H1 (cell line): ENCODE data around the gene SEMA4D. TPM values are rescaled to one million over a fixed set of nuclear protein-coding genes. Genes with fewer than 3 reads are reported as not detected.

Experiments used
- CTCF ChIA-PET: fragments of 300-600 bp; sonication (Branson Sonifier 250); formaldehyde crosslinking; loops from one replicate; lab custom pipeline; 2021; ENCODE audit not compliant: partially characterized antibody; lab: Charles Lee
- POLR2A ChIA-PET: fragments of 300-600 bp; sonication (Branson Sonifier 250); formaldehyde crosslinking; loops from one replicate; lab custom pipeline; 2021; ENCODE audit warnings: inconsistent platforms; ENCODE audit not compliant: partially characterized antibody; lab: Charles Lee
- DNase-seq, 2 experiments: peaks; one replicate each; pipeline versions ENCODE4 v3.0.0 to v3.0.0-alpha.2; 2010 to 2022; ENCODE audit warnings: low spot score in 2 of 2, low read depth in 1 of 2, mixed read lengths in 1 of 2
- FAIRE-seq: peaks from 2 replicates; lab custom pipeline; 2011; peaks lifted over from hg19 to GRCh38; lab: Jason Lieb, UNC
- H2AFZ ChIP-seq: 2 replicates; pipeline ENCODE4 v1.8.1; 2012; ENCODE audit warnings: low read length, inconsistent platforms
- H2AK5ac ChIP-seq: 2 replicates; pipeline ENCODE4 v1.6.1; 2013; ENCODE audit warnings: low read depth, low read length
- H2BK120ac ChIP-seq: replicated peaks from 2 replicates; pipeline ENCODE3; 2013; ENCODE audit warnings: low read depth, low read length, inconsistent platforms
- H2BK12ac ChIP-seq: 2 replicates; pipeline ENCODE4 v1.6.1; 2013; ENCODE audit warnings: low read depth, low read length
- H2BK15ac ChIP-seq: 2 replicates; pipeline ENCODE4 v1.6.1; 2013; ENCODE audit warnings: low read length
- H2BK20ac ChIP-seq: 2 replicates; pipeline ENCODE4 v1.6.1; 2013; ENCODE audit warnings: low read length
- H2BK5ac ChIP-seq: 2 replicates; pipeline ENCODE4 v1.6.1; 2013; ENCODE audit warnings: low read depth, low read length
- H3K14ac ChIP-seq: 2 replicates; pipeline ENCODE4 v1.6.1; 2013; ENCODE audit warnings: inconsistent platforms; ENCODE audit not compliant: insufficient read length
- H3K18ac ChIP-seq: 2 replicates; pipeline ENCODE4 v1.6.1; 2013; ENCODE audit warnings: low read length; ENCODE audit errors: extremely low read depth
- H3K23ac ChIP-seq: 2 replicates; pipeline ENCODE4 v1.6.1; 2013; ENCODE audit warnings: inconsistent platforms; ENCODE audit not compliant: insufficient read length
- H3K23me2 ChIP-seq: 2 replicates; pipeline ENCODE4 v1.6.1; 2013; ENCODE audit warnings: low read depth, low read length
- H3K27ac ChIP-seq: 2 replicates; pipeline ENCODE4 v1.6.1; 2011; ENCODE audit warnings: low read depth, low read length, inconsistent platforms
- H3K27me3 ChIP-seq, 4 experiments: replicated peaks in 1 of 4; 1 replicate in 1 of 4; 2 replicates in 3 of 4; pipeline versions ENCODE4 v1.6.1 to v1.8.1; 2011 to 2013; ENCODE audit warnings: low read length in 3 of 4, mild to moderate bottlenecking in 3 of 4, inconsistent platforms in 2 of 4, mixed read lengths in 2 of 4, moderate library complexity in 1 of 4; ENCODE audit not compliant: control insufficient read depth in 3 of 4, insufficient read depth in 3 of 4; ENCODE audit errors: extremely low read depth in 1 of 4
- H3K36me3 ChIP-seq, 4 experiments: 2 replicates each; pipeline versions ENCODE4 v1.6.1 to v1.8.1; 2011 to 2013; ENCODE audit warnings: mild to moderate bottlenecking in 4 of 4, low read length in 3 of 4, moderate library complexity in 2 of 4, control low read depth in 1 of 4, inconsistent platforms in 1 of 4; ENCODE audit not compliant: insufficient read depth in 4 of 4, control insufficient read depth in 2 of 4
- H3K4ac ChIP-seq: replicated peaks from 2 replicates; pipeline ENCODE3; 2013; ENCODE audit warnings: low read length, low read depth, mixed read lengths, inconsistent platforms; ENCODE audit not compliant: insufficient read length
- H3K4me1 ChIP-seq, 4 experiments: replicated peaks in 1 of 4; 1 replicate in 1 of 4; 2 replicates in 3 of 4; pipeline versions ENCODE4 v1.6.1 to v1.8.1; 2011 to 2013; ENCODE audit warnings: low read length in 3 of 4, inconsistent platforms in 2 of 4, mixed read lengths in 1 of 4; ENCODE audit not compliant: insufficient read depth in 4 of 4, control insufficient read depth in 3 of 4
- H3K4me2 ChIP-seq, 2 experiments: 2 replicates each; pipeline versions ENCODE4 v1.6.1 to v1.8.1; 2011 to 2013; ENCODE audit warnings: low read depth in 2 of 2, low read length in 2 of 2, control low read depth in 1 of 2, inconsistent platforms in 1 of 2, mild to moderate bottlenecking in 1 of 2; ENCODE audit not compliant: insufficient read depth in 1 of 2
- H3K4me3 ChIP-seq, 4 experiments: fragments of 200-600, 300-600 bp in 1 of 4; sonication (generic), shearing (Covaris generic), sonication (Bioruptor Twin) in 1 of 4; 2 replicates each; pipeline versions ENCODE4 v1.5.1 to v1.8.1; 2011 to 2016; ENCODE audit warnings: low read length in 4 of 4, low read depth in 3 of 4, control low read depth in 2 of 4, inconsistent platforms in 2 of 4, mild to moderate bottlenecking in 2 of 4, mixed read lengths in 1 of 4, moderate library complexity in 1 of 4; ENCODE audit not compliant: insufficient read depth in 2 of 4; ENCODE audit errors: extremely low read depth in 1 of 4
- H3K56ac ChIP-seq: replicated peaks from 2 replicates; pipeline ENCODE3; 2013; ENCODE audit warnings: low read depth, mild to moderate bottlenecking, mixed read lengths, low read length, inconsistent platforms; ENCODE audit not compliant: insufficient read length
- H3K79me1 ChIP-seq: 2 replicates; pipeline ENCODE4 v1.6.1; 2013; ENCODE audit warnings: low read depth, low read length, control low read depth
- H3K79me2 ChIP-seq, 2 experiments: 2 replicates each; pipeline versions ENCODE4 v1.6.1 to v1.8.1; 2012 to 2013; ENCODE audit warnings: low read length in 2 of 2, mild to moderate bottlenecking in 2 of 2, inconsistent platforms in 1 of 2; ENCODE audit not compliant: insufficient read depth in 2 of 2, control insufficient read depth in 1 of 2
- H3K9ac ChIP-seq, 4 experiments: replicated peaks in 1 of 4; 1 replicate in 1 of 4; 2 replicates in 3 of 4; pipeline versions ENCODE4 v1.6.1 to v1.8.1; 2011 to 2013; ENCODE audit warnings: low read depth in 3 of 4, low read length in 3 of 4, control low read depth in 2 of 4, mild to moderate bottlenecking in 2 of 4, moderate library complexity in 2 of 4, inconsistent platforms in 1 of 4; ENCODE audit errors: extremely low read depth in 1 of 4
- H3K9me3 ChIP-seq, 2 experiments: 2 replicates each; pipeline versions ENCODE4 v1.6.1 to v1.8.1; 2012 to 2013; ENCODE audit warnings: mild to moderate bottlenecking in 2 of 2, moderate library complexity in 2 of 2, control low read depth in 1 of 2, inconsistent platforms in 1 of 2, low read depth in 1 of 2, low read length in 1 of 2, mixed read lengths in 1 of 2; ENCODE audit not compliant: insufficient read depth in 2 of 2
- H4K20me1 ChIP-seq, 2 experiments: replicated peaks in 1 of 2; 2 replicates each; pipeline versions ENCODE3 to v1.8.1; 2011 to 2013; ENCODE audit warnings: inconsistent platforms in 2 of 2, low read length in 2 of 2, mild to moderate bottlenecking in 1 of 2; ENCODE audit not compliant: insufficient read depth in 2 of 2, control insufficient read depth in 1 of 2
- H4K5ac ChIP-seq: 2 replicates; pipeline ENCODE4 v1.6.1; 2013; ENCODE audit warnings: low read length, low read depth, mixed read lengths, inconsistent platforms; ENCODE audit not compliant: insufficient read length
- H4K8ac ChIP-seq: 2 replicates; pipeline ENCODE4 v1.8.0; 2013; ENCODE audit warnings: mild to moderate bottlenecking, moderate library complexity, low read length, inconsistent platforms; ENCODE audit not compliant: insufficient read depth; ENCODE audit errors: extremely low read depth
- H4K91ac ChIP-seq: replicated peaks from 2 replicates; pipeline ENCODE3; 2013; ENCODE audit warnings: low read length, mixed read lengths, inconsistent platforms; ENCODE audit not compliant: insufficient read length
- CBX8 ChIP-seq: fragments of 300-800, 300-1000 bp; sonication (generic); IDR thresholded peaks from 2 replicates; pipeline ENCODE4 v1.7.1; 2016; ENCODE audit warnings: low read depth, low read length, borderline replicate concordance
- CTBP2 ChIP-seq: IDR thresholded peaks from 2 replicates; pipeline ENCODE4 v1.7.0; 2011; ENCODE audit warnings: borderline replicate concordance, mild to moderate bottlenecking, moderate library complexity, mixed read lengths, low read length; ENCODE audit not compliant: insufficient read depth, insufficient read length
- EZH2 ChIP-seq: fragments of 200-600 bp; sonication (generic); IDR thresholded peaks from 2 replicates; pipeline ENCODE4 v1.7.1; 2012; ENCODE audit warnings: low read depth, mild to moderate bottlenecking, moderate library complexity, low read length, inconsistent platforms; ENCODE audit not compliant: severe bottlenecking
- FOSL1 ChIP-seq: IDR thresholded peaks from 2 replicates; pipeline ENCODE4 v1.6.1; 2011; ENCODE audit warnings: mild to moderate bottlenecking, low read depth, low read length, moderate library complexity; ENCODE audit not compliant: insufficient read depth
- HDAC2 ChIP-seq, 2 experiments: fragments of 300-600 bp in 1 of 2; sonication (generic) in 1 of 2; IDR thresholded peaks; 2 replicates each; pipeline ENCODE4 v1.6.1; 2011 to 2012; ENCODE audit warnings: low read depth in 2 of 2, low read length in 2 of 2, mild to moderate bottlenecking in 2 of 2, moderate library complexity in 2 of 2, borderline replicate concordance in 1 of 2, inconsistent platforms in 1 of 2
- MAFK ChIP-seq: IDR thresholded peaks from 2 replicates; pipeline ENCODE4 v1.6.1; 2012; ENCODE audit warnings: low read depth, mild to moderate bottlenecking, improper control_type of control experiment, low read length
- RAD21 ChIP-seq, 2 experiments: IDR thresholded peaks in 1 of 2; conservative IDR thresholded peaks in 1 of 2; 2 replicates each; pipeline ENCODE4 v1.6.1; 2011; ENCODE audit warnings: low read depth in 2 of 2, low read length in 2 of 2, improper control_type of control experiment in 1 of 2, inconsistent platforms in 1 of 2, mild to moderate bottlenecking in 1 of 2, moderate library complexity in 1 of 2
- SP1 ChIP-seq: IDR thresholded peaks from 2 replicates; pipeline ENCODE4 v1.6.1; 2011; ENCODE audit warnings: low read depth, low read length
- SP2 ChIP-seq: IDR thresholded peaks from 2 replicates; pipeline ENCODE4 v1.6.1; 2012; ENCODE audit warnings: mild to moderate bottlenecking, low read length, inconsistent platforms
- SRF ChIP-seq: IDR thresholded peaks from 2 replicates; pipeline ENCODE4 v1.6.1; 2011; ENCODE audit warnings: mild to moderate bottlenecking, low read depth, low read length, moderate library complexity
- TEAD4 ChIP-seq: IDR thresholded peaks from 2 replicates; pipeline ENCODE4 v1.6.1; 2012; ENCODE audit warnings: low read depth, low read length, inconsistent platforms, mixed read lengths
- YY1 ChIP-seq: IDR thresholded peaks from 2 replicates; pipeline ENCODE4 v1.6.1; 2011; ENCODE audit warnings: low read depth, mild to moderate bottlenecking, low read length
- WGBS, 2 experiments: shearing (Covaris generic) in 1 of 2; methylation state at CpG; one replicate each; pipeline versions ENCODE4 v1.1.6 to v1.1.7; 2013 to 2015; ENCODE audit warnings: low lambda C conversion rate in 2 of 2, mixed read lengths in 2 of 2, inconsistent platforms in 1 of 2, low coverage in 1 of 2, missing lambda C conversion rate in 1 of 2; ENCODE audit not compliant: insufficient replicate concordance in 2 of 2, insufficient coverage in 1 of 2, insufficient read length in 1 of 2; ENCODE audit errors: extremely low coverage in 1 of 2, missing lambda C conversion rate in 1 of 2; 5-methylcytosine and 5-hydroxymethylcytosine counted together
- polyA plus RNA-seq, 7 experiments: library from polyadenylated mRNA; depleted of rRNA in 3 of 7; stranded (reverse) in 5 of 7; unstranded in 2 of 7; fragments of >200 nt in 5 of 7; fragments of 200-250 nt in 2 of 7; gene quantifications; 1 replicate in 5 of 7; 2 replicates in 1 of 7; 4 replicates in 1 of 7; pipeline versions ENCODE4 v1.2.1 to v1.2.3, GENCODE V29; 2011 to 2013; ENCODE audit warnings: missing spikeins in 2 of 7, mixed read lengths in 2 of 7
- total RNA-seq: library from RNA; stranded (reverse); fragmentation: NEBNext Ultra II Directional; extraction: Animal tissue kit (Norgen Biotek cat#: 25700); gene quantifications from 2 replicates; pipeline ENCODE4 v1.2.1, GENCODE V29; 2021

The SEMA4D gene
- total and polyA plus RNA-seq, 2 of the 8 experiments (the other 6 are each of a cell fraction or from before 2014, with no cell fraction given): 21.0 to 70.4 TPM

DNA sequence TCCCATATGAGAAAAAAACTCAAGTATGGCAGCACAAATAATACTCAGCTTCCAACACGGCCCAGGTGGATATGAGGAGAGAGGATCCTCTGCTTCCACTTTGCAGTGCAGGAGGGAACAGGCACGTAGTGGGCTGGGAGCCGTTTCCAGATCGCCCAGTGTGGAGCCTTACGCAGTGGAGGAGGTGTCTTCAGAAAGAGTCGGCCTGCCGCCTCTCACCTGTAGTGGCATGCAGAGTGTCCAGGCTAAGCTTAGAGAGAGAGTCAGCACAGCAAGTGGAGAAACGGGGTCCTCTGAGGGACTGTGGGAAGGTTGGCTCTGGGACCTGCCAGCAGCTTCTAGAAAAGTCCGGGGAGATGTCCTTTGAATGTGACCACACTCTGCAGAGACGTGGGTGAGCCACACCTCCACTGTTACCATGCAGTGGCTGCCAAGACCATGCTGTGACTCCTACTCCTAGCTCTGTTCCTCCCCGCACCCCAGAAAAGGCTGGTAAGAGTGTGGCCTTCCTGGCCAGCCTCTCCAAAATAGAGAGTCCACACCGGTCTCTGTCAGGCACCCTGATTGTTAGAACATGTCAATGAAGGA is 3.5 kb upstream of the SEMA4D start:
- ChIA-PET CTCF (interaction anchor here (0.6 to 2.1 kb wide), 6 partner anchors 8 to 76 kb away, joined by 3 to 6 read pairs (median 4); no protein-coding TSS in a partner anchor), POLR2A (interaction anchor here (1.8 kb wide), 1 partner anchor 56 kb away, joined by 4 read pairs; no protein-coding TSS in a partner anchor)
- no peak overlapping the region for H4K8ac ChIP-seq
- no peak overlapping the region for H2BK12ac ChIP-seq
- H2AK5ac ChIP-seq: no peak overlapping the region
- H3K56ac ChIP-seq: no peak overlapping the region
- peaks cover 0 to 17% (median 11%) of the 10 kb centered on the region in 4 experiments; a peak in 6 of 7 replicates for H3K4me1 ChIP-seq
- H3K14ac ChIP-seq: no peak overlapping the region
- H3K18ac ChIP-seq: no peak overlapping the region
- peaks cover 3 to 8% of the 10 kb centered on the region in 2 experiments for H3K79me2 ChIP-seq
- H2BK5ac ChIP-seq: no peak overlapping the region
- no peaks in the 10 kb centered on the region for H3K36me3 ChIP-seq
- H3K4ac ChIP-seq: no peak overlapping the region
- no peak overlapping the region for H2BK15ac ChIP-seq
- no peak overlapping the region for H3K4me3 ChIP-seq
- H3K27ac ChIP-seq: no peak overlapping the region
- no peak for FAIRE-seq
- H2BK120ac ChIP-seq: no peak overlapping the region
- no peak overlapping the region for H4K91ac ChIP-seq
- H3K4me2 ChIP-seq: no peak overlapping the region
- WGBS, 2 experiments: 93% methylated on average over 12 of the region's 12 CpGs; no CpG with 5 or more reads in 1 of the 2 experiments
- H2BK20ac ChIP-seq: no peak overlapping the region
- H3K9me3 ChIP-seq: no peaks in the 10 kb centered on the region
- DNase-seq: no peak
- H3K23me2 ChIP-seq: peaks cover 4% of the 10 kb centered on the region; the same call in 1 of the 2 replicates
- H4K20me1 ChIP-seq: peaks cover 0 to 6% of the 10 kb centered on the region in 2 experiments
- no peak overlapping the region for H2AFZ ChIP-seq
- no peaks in the 10 kb centered on the region for H3K27me3 ChIP-seq
- H3K9ac ChIP-seq: no peak overlapping the region
- H3K23ac ChIP-seq: no peak overlapping the region
- no peaks in the 10 kb centered on the region for H3K79me1 ChIP-seq
- H4K5ac ChIP-seq: no peak overlapping the region
- TF ChIP-seq RAD21 (IDR thresholded peaks at IDR 0.05 in 1 of 2, conservative IDR thresholded peaks at IDR 0.05 in 1 of 2; ENCODE audit: low read depth in 2 of 2, low read length in 2 of 2) (no peak), SP2 (no peak), MAFK (no peak), SP1 (no peak), SRF (no peak), FOSL1 (no peak), CBX8 (no peak), HDAC2 (IDR thresholded peaks at IDR 0.05; ENCODE audit: borderline replicate concordance in 1 of 2, low read depth in 2 of 2, low read length in 2 of 2) (no peak), YY1 (no peak), TEAD4 (no peak), EZH2 (no peak), CTBP2 (no peak)
